PFSK-1 (cell line): ENCODE results near the gene SERINC5.

Experiments used
- POLR2AphosphoS5 ChIP-seq: IDR thresholded peaks from 2 replicates; pipeline ENCODE4 v1.6.1; 2012; ENCODE audit warnings: low read depth, mild to moderate bottlenecking, control low read depth, low read length, moderate library complexity
- TAF1 ChIP-seq: IDR thresholded peaks from 2 replicates; pipeline ENCODE4 v1.6.1; 2012; ENCODE audit warnings: low read length, control low read depth, borderline replicate concordance; ENCODE audit not compliant: insufficient read depth

DNA sequence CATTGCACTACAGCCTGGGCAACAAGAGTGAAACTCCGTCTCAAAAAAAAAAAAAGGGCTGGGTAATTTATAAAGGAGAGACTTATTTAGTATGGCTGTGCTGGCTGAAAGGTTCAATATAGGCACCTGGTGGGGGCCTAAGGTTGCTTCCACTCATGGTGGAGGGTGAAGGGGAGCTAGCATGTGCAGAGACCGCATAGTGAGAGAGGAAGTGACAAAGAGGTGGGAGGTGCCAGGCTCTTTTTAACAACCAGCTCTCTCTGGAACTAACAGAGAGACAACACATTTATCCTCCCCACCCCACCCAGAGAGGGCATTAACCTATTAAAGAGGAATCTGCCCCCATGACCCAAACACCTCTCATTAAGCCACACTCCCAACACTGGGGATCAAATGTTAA lies 28.9 kb upstream of the SERINC5 start:
- TF ChIP-seq POLR2AphosphoS5 (no peak), TAF1 (no peak)
